Right lobe of liver (tissue), 6 donors: ENCODE results near the gene MAP3K10. TPM values are rescaled to one million over a fixed set of nuclear protein-coding genes. Genes with fewer than 3 reads are reported as not detected.
"Not testable (repeated sequence)": the region's sequence is repeated elsewhere in the genome, so short reads cannot be mapped to it uniquely, and the experiment has no call there.

ENCODE experiments used
- ATAC-seq, 4 donors: fragments of 200-7000 bp; cut with Tn5 transposase; one replicate each; pipeline ENCODE4 v1.9.1; 2020; ENCODE audit warnings: mild to moderate bottlenecking in 4 of 4, moderate library complexity in 4 of 4
- DNase-seq, 3 donors: peaks; one replicate each; pipeline ENCODE4 v3.0.0-alpha.2; 2020
- H3K27ac ChIP-seq, 3 donors: fragments of 200-600 bp; one replicate each; pipeline ENCODE4 v1.8.0; 2022
- H3K27me3 ChIP-seq, 2 donors: fragments of 200-600 bp; one replicate each; pipeline ENCODE4 v1.8.0; 2022
- H3K36me3 ChIP-seq, 4 donors: fragments of 200-600 bp; sonication (generic) in 1 of 4; one replicate each; pipeline versions ENCODE4 v1.5.1 to v1.8.0; 2017 to 2022; ENCODE audit warnings: control low read depth in 1 of 4
- H3K4me1 ChIP-seq, 4 donors: fragments of 200-600 bp; sonication (generic) in 1 of 4; one replicate each; pipeline versions ENCODE4 v1.5.1 to v1.8.0; 2017 to 2022; ENCODE audit warnings: control low read depth in 1 of 4
- H3K4me3 ChIP-seq, 3 donors: fragments of 200-600 bp; one replicate each; pipeline ENCODE4 v1.8.0; 2022
- H3K9me3 ChIP-seq, 4 donors: fragments of 200-600 bp; sonication (generic) in 1 of 4; one replicate each; pipeline versions ENCODE4 v1.5.1 to v1.8.0; 2017 to 2022; ENCODE audit warnings: control low read depth in 1 of 4
- CTCF ChIP-seq, 4 donors: fragments of 200-600 bp in 3 of 4; fragments of 450-650 bp in 1 of 4; IDR thresholded peaks; one replicate each; pipeline versions ENCODE4 v1.5.1 to v1.8.0; 2016 to 2022; ENCODE audit warnings: antibody characterized with exemption in 4 of 4, mild to moderate bottlenecking in 2 of 4
- POLR2A ChIP-seq: fragments of 450-650 bp; IDR thresholded peaks from one replicate; pipeline ENCODE4 v1.6.1; 2017; ENCODE audit warnings: antibody characterized with exemption, mild to moderate bottlenecking
- WGBS: methylation state at CpG from one replicate; pipeline ENCODE4 v1.1.6; 2018; ENCODE audit warnings: low coverage, low lambda C conversion rate; ENCODE audit not compliant: insufficient coverage; ENCODE audit errors: missing lambda C conversion rate; 5-methylcytosine and 5-hydroxymethylcytosine counted together
- intact Hi-C, 2 donors: fragments of 100-400 bp; cut with DNase I; formaldehyde crosslinking; loops; one replicate each; pipeline versions ENCODE4 v1.11.2 to v1.14.1; 2022
- total RNA-seq, 6 experiments: library from RNA; depleted of rRNA in 2 of 6; stranded (reverse); fragments of >200 nt in 2 of 6; fragmentation: NEBNext Ultra II Directional in 3 of 6; extraction: Animal tissue kit (Norgen Biotek cat#: 25700) in 3 of 6; gene quantifications; one replicate each; pipeline versions ENCODE4 v1.1.0 to v1.2.4, GENCODE V29; 2016 to 2023
- donor health status: DM: no; HTN: yes; CAD: no.
- donor health status: DM: no; HTN: no; CAD: no.
- donor health status: DM: no; HTN: no; CAD: no.
- donor health status: DM: no; HTN: yes; CAD: no.
- donor health status: DM: no; HTN: yes; CAD: no.

Gene MAP3K10
- total RNA-seq, 6 experiments from 2014 or later: 4.2 to 7.0 (median 6.5) TPM

- no peak for TF ChIP-seq POLR2A
These were observed 46.1 kb upstream of the MAP3K10 start for GRCh38 chr19:40144947-40145748.

GRCh38 chr19:40145749-40146029 is 45.5 kb upstream of the MAP3K10 start:
- 70% methylated on average over 6 of the region's 6 CpGs for WGBS
- H3K36me3 ChIP-seq, DNase-seq, H3K9me3 ChIP-seq, H3K27ac ChIP-seq, H3K27me3 ChIP-seq, H3K4me1 ChIP-seq, H3K4me3 ChIP-seq, ATAC-seq, intact Hi-C loops: not testable (repeated sequence)

More at GRCh38 chr19:40144947-40145748, 46.1 kb upstream of the MAP3K10 start:
- Histone ChIP-seq H3K4me1 (no peaks in the 10 kb centered on the region), H3K9me3 (no peaks in the 10 kb centered on the region), H3K36me3 (no peaks in the 10 kb centered on the region), H3K27ac (no peak overlapping the region), H3K4me3 (no peak overlapping the region), H3K27me3 (no peaks in the 10 kb centered on the region)
- WGBS: 44% methylated on average over 5 of the region's 5 CpGs
- intact Hi-C loops: no loop called here
- DNase-seq (no peak), ATAC-seq (no peak)

GRCh38 chr19:40147338-40147692 is 43.9 kb upstream of the MAP3K10 start:
- Histone ChIP-seq H3K36me3 (no peaks in the 10 kb centered on the region), H3K4me1 (no peaks in the 10 kb centered on the region), H3K9me3 (no peaks in the 10 kb centered on the region), H3K4me3 (no peak overlapping the region), H3K27ac (no peak overlapping the region), H3K27me3 (no peaks in the 10 kb centered on the region)
- ATAC-seq (no peak), DNase-seq (peak in 1 of 3 donors; percentile 18)
- TF ChIP-seq POLR2A (no peak), CTCF (IDR thresholded peaks at IDR 0.05) (no peak)
- intact Hi-C loops: no loop called here
- WGBS: no CpG with 5 or more reads among the region's 2 CpGs

GRCh38 chr19:40147693-40148347 is 43.4 kb upstream of the MAP3K10 start:
- Histone ChIP-seq H3K9me3 (no peaks in the 10 kb centered on the region), H3K27me3 (no peaks in the 10 kb centered on the region), H3K4me1 (no peaks in the 10 kb centered on the region), H3K27ac (no peak overlapping the region), H3K4me3 (no peak overlapping the region), H3K36me3 (no peaks in the 10 kb centered on the region)
- peak in 1 of 3 donors; percentile 37 for DNase-seq
- WGBS: 32% methylated on average over 5 of the region's 21 CpGs
- no peak for TF ChIP-seq CTCF (IDR thresholded peaks at IDR 0.05)
- no peak for TF ChIP-seq POLR2A
- intact Hi-C loops: no loop called here
- peak in 3 of 4 donors; percentile 36 to 56 (median 50) for ATAC-seq

- Histone ChIP-seq H3K4me1 (no peaks in the 10 kb centered on the region), H3K9me3 (no peaks in the 10 kb centered on the region), H3K27ac (no peak overlapping the region), H3K36me3 (no peaks in the 10 kb centered on the region), H3K27me3 (no peaks in the 10 kb centered on the region), H3K4me3 (no peak overlapping the region)
- ATAC-seq (no peak), DNase-seq (no peak)
- 62% methylated on average over 3 of the region's 3 CpGs for whole genome bisulfite sequencing
- TF ChIP-seq POLR2A (no peak), CTCF (IDR thresholded peaks at IDR 0.05) (no peak)
- intact Hi-C loops: no loop called here
These were observed 41.7 kb upstream of the MAP3K10 start for GRCh38 chr19:40149501-40149900.
